Muscle of back (tissue), 13 donors: ENCODE data around the gene SMPD2. TPM values are rescaled to one million over a fixed set of nuclear protein-coding genes. Genes with fewer than 3 reads are reported as not detected.
A peak's percentile ranks its signal among the peaks of the same experiment; 100 is the strongest.

Experiments
- DNase-seq, 3 donors: peaks; one replicate each; pipeline versions ENCODE4 v3.0.0 to v3.0.0-alpha.2; 2013
- long read RNA-seq, 9 donors: transcript quantifications; one replicate each; lab custom pipeline, GENCODE V29; 2026
- polyA plus RNA-seq, 10 donors: library from polyadenylated mRNA; unstranded; fragments of 120-200 nt; gene quantifications; one replicate each; pipeline ENCODE4 v1.2.1, GENCODE V29; 2013; ENCODE audit not compliant: insufficient read length in 10 of 10

The SMPD2 gene, protein sequence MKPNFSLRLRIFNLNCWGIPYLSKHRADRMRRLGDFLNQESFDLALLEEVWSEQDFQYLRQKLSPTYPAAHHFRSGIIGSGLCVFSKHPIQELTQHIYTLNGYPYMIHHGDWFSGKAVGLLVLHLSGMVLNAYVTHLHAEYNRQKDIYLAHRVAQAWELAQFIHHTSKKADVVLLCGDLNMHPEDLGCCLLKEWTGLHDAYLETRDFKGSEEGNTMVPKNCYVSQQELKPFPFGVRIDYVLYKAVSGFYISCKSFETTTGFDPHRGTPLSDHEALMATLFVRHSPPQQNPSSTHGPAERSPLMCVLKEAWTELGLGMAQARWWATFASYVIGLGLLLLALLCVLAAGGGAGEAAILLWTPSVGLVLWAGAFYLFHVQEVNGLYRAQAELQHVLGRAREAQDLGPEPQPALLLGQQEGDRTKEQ
- 1 to 10 TPM; 4.0 to 6.1 (median 5.0) TPM for polyA plus RNA-seq
- long read RNA-seq, donor 1 = 0 reads
- long read RNA-seq, donor 2, partial matches to known transcripts = 0 of 2 reads
- long read RNA-seq, donor 2, other reads (novel, unspliced or antisense) = 0 of 2 reads
- long read RNA-seq, donor 3 = 0 reads
- long read RNA-seq, donor 4, partial matches to known transcripts = 0 of 2 reads
- long read RNA-seq, donor 4, other reads (novel, unspliced or antisense) = 0 of 2 reads
- long read RNA-seq, donor 5, partial matches to known transcripts = 0 of 3 reads
- long read RNA-seq, donor 5, other reads (novel, unspliced or antisense) = 0 of 3 reads
- long read RNA-seq, donor 6, partial matches to known transcripts = 0 of 2 reads
- long read RNA-seq, donor 6, other reads (novel, unspliced or antisense) = 0 of 2 reads
- long read RNA-seq, donor 7 = 0 reads
- long read RNA-seq, donor 8 = 0 reads
- long read RNA-seq, donor 9 = 0 reads

DNA sequence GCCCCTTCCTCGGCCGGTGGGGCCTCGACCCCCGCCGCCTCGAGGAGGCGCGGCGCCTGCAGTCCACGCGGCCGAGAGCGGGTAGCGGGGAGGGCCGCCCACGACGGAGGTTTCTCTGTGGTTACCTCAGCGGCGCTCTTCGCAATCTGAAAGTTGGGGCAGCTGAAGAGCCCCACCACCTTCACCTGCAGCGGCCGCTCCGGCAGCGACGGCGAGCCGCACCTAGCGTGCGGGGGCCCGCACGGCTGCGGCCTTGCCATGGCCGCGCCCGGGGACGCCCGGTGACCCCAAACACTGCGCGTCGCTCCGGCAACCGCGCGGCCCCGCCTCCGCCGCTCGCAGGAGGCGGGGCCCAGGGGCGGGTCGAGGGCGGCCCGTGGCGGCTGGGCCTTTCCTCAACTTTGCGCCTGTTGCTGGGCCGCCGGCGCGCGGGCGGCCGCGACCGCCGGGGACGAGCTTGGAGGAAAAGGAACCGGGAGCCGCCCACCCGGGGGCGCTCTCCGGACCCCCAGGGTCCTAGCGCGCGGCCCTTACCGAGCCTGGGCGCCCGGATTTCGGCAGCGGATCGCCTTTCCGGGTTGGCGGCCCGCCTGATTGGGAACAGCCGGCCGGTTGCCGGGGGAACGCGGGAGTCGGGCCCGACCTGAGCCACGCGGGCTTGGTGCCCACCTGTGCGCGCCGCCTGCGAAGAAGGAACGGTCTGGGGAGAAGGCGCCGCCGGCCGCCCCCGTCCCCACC, at the start of gene SMPD2, which contains the start of gene PPIL6:
TSS of gene SMPD2 (plus strand) at position 394 of the 738 bp plus-strand sequence. CDS start 398 bp downstream, outside the sequence.
TSS of gene PPIL6 (minus strand) at position 298 of the 738 bp plus-strand sequence. CDS start at position 260, 38 bp downstream.
- peak; percentile 93 to 97 (median 97) for DNase-seq

DNA sequence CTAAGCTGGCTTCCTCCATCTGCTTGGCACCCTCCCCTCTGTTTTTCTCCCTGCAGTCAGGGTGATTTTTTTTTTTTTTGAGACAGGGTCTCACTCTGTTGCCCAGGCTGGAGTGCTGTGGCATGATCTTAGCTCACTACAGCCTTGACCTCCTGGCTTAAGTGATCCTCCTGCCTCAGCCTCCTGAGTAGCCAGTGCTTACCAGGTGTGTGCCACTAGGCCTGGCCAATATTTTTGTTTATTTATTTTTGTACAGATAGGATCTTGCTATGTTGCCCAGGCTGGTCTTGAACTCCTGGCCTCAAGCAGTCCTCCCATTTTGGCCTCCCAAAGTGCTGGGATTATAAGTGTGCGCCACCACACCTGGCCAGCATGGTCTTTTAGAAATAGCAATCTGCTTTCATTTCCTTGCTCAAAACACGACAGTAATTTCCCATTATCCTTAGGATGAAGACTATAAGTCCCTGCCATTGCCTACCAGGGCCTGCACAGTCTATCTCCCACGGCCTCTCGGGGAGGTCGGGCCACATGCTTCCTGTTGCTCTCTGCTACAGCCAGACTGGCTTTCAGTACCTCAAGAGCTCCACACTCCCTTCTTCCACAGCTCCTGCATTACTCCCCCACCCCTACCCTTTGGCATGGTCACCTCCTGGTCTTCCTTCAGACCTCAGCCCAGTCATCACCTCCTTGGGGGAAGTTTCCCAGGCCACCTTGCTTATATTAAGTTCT, 47.2 kb upstream of the SMPD2 start:
- DNase-seq = no peak

DNA sequence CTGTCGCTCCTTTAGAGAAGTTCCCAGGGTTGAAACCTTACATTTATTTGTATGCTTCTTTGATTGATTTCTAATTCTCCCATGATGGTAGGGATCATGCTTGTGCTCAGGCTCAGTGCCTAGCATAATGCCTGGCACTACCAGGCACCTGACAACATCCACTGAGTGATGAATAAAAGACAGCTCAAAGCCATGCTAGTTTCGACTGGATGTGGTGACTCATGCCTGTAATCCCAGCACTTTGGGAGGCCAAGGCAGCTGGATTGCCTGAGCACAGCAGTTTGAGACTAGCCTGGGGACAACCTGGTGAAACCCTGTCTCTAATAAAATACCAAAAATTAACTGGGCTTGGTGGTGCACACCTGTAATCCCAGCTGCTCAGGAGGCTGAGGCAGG, 46.6 kb upstream of the SMPD2 start:
- no peak for DNase-seq

DNA sequence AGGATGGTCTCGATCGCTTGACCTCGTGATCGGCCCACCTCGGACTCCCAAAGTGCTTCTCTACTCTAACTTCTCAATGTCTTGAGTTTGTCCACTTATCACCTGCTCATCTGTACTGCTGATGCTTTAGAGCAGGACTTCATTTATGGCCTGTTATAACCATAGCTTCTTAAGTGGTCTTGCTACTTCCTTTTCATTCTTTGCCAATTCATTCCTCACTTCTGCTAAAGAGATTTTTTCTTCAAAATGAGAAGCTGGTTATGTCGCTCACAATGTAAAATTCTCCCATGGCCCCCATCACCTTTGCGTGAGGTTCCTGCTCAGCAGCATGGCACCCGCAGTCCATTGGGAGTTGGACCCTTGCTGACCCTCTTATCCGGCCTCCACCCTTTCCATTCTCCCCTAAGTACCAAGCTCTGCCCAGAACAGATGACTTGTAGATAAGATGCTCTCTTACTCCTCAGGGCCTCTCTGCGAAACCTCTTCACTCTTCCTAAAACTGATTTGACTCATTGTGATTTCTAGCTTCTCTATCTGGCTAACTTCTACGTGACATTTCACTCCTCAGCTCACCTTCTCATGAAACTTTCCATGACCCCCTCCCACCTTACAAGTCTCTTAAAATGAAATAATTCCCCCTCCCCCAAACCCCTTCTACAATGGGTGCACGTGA, 44.3 kb upstream of the SMPD2 start:
- no peak for DNase-seq

DNA sequence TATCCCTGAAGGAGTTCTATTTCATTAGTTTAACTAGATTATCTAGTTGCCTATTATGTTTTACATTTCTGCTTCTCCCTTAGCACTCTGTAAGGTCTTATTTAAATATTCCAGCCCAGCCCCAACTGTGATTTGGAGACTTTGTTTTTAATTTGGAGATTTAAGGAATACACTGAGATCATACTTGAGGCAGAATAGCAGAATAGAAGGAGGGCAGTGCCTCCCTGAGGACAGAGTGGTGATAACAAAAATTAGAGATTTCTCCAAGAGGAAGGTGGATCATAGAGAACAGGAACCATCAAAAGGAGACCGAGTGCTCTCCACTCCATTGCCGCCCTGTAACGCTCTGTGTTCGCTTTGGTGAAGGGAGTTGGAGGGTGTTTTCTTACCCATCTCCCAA, 43.5 kb upstream of the SMPD2 start:
- DNase-seq = peak in 1 of 3 donors; percentile 22

DNA sequence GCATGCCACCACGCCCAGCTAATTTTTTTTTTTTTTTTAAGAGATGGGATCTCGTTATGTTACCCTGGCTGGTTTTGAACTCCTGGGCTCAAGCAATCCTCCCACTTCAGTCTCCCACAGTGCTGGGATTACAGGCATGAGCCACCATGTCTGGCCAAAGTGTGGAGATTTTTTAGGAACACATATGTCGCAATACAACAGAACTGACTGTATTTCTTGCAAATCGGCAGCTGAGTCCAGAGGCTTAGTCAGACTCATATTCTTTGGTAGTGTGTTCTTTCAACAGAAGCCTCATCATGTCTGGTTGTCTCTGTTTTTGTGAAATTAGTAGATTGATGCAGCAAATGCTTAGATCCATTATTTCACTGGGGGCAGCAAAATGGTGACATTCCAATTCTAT, 34.3 kb upstream of the SMPD2 start:
- no peak for DNase-seq

DNA sequence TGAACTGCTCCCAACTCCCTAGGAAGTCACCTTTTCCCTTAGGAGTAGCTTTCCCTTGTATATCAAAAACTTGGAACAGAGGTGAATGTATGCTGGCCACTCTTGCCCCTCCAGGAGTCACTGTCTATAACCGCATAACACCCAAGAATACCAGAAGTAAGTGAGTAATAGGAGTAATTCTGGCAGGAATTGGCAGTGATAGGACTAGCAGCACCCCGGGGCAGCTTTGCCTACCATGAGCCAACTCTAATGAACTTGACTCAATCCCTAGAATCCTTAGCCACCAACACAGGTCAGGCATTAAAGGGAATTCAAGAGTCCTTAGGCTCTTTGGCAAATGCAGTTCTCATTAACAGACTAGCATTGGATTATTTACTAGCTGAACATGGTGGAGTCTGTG, 29.5 kb upstream of the SMPD2 start:
- no peak for DNase-seq

DNA sequence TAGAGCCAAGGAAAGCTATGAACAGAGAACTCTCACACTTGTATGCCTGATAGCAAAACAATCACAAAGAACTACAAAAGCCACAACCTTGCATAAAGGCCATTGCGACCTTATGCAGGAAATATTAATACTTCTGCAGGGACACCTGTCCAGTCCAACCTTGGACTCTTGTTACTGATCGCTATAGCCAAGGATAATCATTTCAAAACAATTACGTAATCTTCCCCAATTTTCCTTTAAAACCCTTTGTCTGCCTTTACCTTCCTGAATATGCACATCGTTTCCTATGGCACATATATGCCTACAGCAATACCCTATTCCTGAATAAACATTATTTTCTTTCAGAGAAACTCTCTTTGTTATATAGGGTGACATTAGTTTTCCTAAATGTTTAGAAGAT, 22.9 kb upstream of the SMPD2 start:
- no peak for DNase-seq

DNA sequence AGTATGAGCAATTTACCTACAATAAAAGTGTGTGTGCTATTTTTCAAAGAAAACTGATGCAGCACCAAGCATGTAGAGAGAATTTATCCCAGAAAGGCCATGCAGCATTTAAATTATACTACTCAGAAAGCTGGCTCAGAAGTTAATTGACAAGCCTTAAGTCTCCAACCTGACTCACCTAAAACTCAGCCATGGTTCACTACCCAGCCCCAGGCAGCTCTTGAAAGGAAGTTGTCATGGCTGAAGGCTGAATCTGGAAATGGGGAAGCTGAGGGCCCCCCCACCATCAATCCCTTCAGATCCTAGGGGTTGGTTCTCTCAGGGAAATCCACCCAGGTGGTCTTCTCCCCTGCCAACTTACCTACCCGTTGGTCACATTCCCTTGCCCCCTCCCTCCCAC, 19.8 kb upstream of the SMPD2 start:
- no peak for DNase-seq

DNA sequence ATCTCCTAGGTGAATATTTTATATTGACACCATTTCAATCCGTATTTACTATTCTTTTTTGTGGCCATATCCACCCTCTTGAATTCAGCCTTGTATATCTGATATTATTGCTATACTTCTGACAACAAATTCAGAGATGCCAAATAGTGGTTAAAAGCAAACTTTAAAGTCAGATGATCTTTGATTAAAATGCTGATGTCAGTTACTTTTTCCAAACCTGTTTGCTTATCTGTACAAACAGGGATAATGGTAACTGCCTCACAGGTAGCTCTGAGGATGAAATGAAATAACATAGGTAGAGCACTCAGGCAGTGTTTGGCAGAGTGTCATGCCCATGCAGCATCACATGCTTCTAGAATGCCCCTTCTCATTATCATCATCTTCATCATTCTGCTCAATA, 19.3 kb upstream of the SMPD2 start:
- DNase-seq = no peak

DNA sequence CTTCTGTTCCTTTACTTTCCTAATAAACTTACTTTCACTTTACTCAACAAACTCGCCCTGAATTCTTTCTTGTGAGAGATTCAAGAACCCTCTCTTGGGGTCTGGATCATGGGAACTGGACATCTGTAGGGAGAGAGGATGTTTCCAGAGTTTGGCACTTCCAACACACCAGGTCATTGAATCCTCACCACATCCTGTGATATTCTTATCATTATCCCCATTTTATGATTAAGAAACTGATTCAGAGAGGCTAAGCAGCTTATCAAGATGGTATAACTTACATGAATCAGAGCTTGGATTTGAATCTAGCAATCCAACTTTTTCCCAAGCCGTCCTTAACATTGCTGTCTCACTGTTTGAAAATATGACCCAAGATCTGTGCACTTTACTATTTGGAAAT, 15.6 kb upstream of the SMPD2 start:
- DNase-seq = no peak

DNA sequence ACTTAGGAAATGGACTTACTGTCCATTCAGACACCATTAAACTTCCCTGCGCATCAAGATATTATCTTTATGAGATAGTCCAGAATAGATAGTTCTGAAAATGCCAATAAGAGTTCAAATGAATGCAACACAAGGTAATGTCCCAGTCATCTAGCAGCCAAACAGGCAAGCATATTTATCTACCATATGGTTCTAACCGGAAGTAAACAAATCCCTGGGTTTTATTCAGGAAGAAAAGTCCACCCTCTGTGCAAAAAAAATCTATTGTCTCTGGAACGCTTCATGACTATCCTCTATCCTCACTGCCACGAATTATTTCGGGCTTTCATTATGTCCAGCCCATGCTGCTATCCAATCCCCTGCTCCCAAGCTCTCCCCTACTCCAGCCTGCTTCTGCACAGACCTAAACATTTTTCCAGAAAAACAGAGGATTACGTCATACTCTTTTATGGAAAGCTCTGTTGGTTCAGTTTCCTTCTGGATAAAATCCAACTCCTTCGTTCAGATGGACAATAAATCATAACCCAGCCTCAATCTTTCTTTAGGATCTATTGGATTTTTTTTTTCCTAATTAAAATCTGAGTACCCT, 11.5 kb upstream of the SMPD2 start:
- DNase-seq = peak; percentile 51 to 91 (median 81)

DNA sequence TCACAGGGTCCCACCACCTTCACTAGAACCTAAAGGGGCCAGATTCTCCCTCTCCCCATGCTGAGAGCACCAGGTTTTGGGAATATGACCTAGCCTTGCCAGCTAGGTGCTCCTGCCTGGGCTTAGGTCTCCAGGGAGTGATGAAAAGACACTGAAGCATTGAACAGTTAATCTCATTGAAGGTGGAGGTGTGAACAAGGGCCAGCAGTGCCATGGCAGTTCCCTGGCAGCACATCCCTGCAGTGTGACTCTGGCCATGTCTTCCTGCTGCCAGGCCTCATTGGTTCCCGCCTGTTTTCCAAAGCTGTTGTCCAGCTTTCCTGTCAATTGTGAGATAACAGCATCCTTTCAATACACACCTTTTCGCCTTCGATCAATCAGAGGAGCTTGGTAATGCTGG, 11.0 kb upstream of the SMPD2 start:
- no peak for DNase-seq

DNA sequence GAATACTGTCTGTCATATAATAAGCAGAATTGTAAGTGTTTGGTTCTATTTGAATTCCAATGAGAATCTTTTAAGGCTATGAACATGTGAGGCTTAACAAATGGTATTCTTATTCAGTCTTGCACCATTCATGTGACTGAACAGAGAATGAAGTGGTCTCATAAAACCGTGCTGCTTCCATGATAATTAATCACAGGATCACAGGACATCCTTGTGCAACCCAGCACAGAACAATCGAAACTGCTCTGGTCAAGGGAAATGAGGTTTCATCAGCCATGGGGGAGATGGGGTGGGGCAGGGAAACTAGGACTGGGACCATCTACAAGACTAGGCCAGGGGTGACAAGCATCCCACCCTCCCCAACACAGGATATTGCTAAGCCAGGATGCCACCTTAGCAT, 6.1 kb upstream of the SMPD2 start:
- no peak for DNase-seq

DNA sequence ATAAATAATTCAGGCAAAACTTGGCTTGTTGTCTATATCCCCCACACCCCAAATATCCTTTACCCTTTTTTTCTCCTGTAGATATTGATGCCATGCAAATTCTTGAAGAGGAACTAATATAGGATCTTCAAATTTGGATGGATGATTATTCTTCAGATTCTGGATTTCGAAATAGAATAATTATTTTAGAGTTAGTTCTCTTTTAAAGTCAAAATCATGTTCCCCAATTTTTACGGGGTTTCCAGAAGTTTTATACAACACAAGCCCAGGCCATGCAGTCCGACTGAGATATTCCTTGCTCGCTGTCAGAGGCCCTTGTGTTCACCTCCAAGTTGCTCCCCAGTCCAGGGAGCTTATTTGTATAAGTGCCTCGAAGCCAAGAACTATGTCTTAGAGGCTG, 4.5 kb upstream of the SMPD2 start:
- no peak for DNase-seq

DNA sequence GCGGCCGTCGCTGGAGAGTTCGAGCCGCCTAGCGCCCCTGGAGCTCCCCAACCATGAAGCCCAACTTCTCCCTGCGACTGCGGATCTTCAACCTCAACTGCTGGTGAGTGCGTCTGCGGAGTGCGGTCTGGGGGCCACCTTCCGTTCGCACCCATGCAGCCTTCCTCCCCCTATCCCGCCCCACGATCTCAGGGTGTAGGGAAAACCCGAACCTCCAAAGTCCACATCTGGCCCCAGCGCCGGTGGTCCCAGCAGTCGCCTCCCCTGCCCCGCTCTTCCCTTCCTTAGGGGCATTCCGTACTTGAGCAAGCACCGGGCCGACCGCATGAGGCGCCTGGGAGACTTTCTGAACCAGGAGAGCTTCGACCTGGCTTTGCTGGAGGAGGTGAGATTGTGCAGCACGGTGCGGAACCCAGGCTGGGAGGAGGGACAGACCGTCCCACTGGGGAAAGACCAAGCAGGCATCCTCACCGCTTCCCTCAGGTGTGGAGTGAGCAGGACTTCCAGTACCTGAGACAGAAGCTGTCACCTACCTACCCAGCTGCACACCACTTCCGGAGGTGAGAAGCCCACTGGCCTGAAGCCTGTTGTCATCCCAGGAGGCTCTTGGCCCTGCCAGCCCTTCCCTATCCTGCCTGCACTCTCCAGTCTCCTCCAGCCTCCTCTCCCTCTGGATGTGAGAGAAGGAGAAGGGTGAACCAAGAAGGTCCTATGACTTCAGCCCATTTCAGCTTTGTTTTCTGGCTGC, 719 bp downstream of the SMPD2 start:
- DNase-seq = peak; percentile 19 to 84 (median 60)

DNA sequence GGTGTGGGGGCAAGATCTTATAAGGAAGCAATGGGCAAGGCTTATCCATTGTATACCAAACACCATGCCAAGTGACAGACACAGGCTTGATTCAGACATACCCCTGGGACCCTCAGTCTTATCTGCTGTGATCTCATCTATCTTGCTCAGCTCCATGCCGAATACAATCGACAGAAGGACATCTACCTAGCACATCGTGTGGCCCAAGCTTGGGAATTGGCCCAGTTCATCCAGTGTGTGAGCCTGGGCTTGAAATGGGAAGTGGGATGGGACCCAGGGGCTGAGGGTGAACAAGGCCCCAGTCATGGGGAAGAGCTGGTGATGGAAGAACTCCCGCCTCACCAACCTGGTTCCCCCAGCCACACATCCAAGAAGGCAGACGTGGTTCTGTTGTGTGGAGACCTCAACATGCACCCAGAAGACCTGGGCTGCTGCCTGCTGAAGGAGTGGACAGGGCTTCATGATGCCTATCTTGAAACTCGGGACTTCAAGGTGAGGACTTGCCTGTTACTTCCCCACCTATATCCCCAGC, 1.9 kb downstream of the SMPD2 start:
- DNase-seq = no peak

DNA sequence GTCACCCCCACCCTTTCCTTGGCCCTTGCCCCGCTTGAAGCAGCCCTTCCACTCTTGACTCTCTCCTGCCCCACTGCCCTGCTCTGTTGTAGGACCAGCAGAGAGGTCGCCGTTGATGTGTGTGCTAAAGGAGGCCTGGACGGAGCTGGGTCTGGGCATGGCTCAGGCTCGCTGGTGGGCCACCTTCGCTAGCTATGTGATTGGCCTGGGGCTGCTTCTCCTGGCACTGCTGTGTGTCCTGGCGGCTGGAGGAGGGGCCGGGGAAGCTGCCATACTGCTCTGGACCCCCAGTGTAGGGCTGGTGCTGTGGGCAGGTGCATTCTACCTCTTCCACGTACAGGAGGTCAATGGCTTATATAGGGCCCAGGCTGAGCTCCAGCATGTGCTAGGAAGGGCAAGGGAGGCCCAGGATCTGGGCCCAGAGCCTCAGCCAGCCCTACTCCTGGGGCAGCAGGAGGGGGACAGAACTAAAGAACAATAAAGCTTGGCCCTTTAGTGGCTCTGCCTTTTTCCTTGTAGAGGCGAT, 3.0 kb downstream of the SMPD2 start:
- DNase-seq = no peak

DNA sequence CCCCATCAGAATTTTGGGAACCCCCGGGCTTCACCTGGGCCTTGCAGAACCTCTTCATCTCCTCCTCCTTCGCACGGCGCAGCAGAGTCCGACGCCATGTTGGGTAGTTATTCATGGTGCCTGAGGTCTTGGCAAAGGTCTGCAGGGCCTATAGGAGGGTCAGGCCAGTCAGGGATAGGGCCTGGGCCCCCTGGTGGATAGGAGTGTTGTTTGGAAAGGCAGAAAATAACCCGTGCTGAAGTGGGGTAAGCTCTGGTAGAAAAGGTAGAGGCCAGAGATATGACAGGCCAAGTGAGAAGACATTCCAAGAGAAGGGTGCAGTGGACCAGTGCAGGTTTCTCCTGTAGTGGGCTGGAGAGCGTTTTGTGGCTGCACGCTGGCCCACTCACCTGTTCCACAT, 4.9 kb downstream of the SMPD2 start:
- DNase-seq = no peak
